GM12878 (cell line): ENCODE data around the gene ZNF581. TPM values are rescaled to one million over a fixed set of nuclear protein-coding genes. Genes with fewer than 3 reads are reported as not detected.

Experiments
- BHLHE40 ChIP-seq, 2 experiments: fragments of 450-650 bp in 1 of 2; IDR thresholded peaks; 2 replicates each; pipeline ENCODE4 v1.6.1; 2011 to 2017; ENCODE audit warnings: low read depth in 2 of 2, borderline replicate concordance in 1 of 2, improper control_type of control experiment in 1 of 2, low read length in 1 of 2, mild to moderate bottlenecking in 1 of 2
- CBX5 ChIP-seq: sonication (generic); IDR thresholded peaks from 2 replicates; pipeline ENCODE4 v1.6.1; 2016; ENCODE audit warnings: low read depth, moderate library complexity, mild to moderate bottlenecking, inconsistent platforms
- CREM ChIP-seq: IDR thresholded peaks from 2 replicates; pipeline ENCODE4 v1.6.1; 2014; ENCODE audit warnings: antibody characterized with exemption, low read depth
- DPF2 ChIP-seq: fragments of 450-650 bp; IDR thresholded peaks from 2 replicates; pipeline ENCODE4 v1.6.1; 2017; ENCODE audit warnings: mild to moderate bottlenecking
- IKZF1 ChIP-seq: fragments of 450-650 bp; conservative IDR thresholded peaks from 2 replicates; pipeline ENCODE4 v1.6.1; 2017; ENCODE audit warnings: antibody characterized with exemption, mild to moderate bottlenecking
- MYB ChIP-seq: fragments of 150-350 bp; IDR thresholded peaks from 2 replicates; pipeline ENCODE4 v1.6.1; 2014; ENCODE audit warnings: mild to moderate bottlenecking, low read depth, low read length, borderline replicate concordance
- NR2F1 ChIP-seq: fragments of 450-650 bp; conservative IDR thresholded peaks from 2 replicates; pipeline ENCODE4 v1.6.1; 2017; ENCODE audit warnings: mild to moderate bottlenecking
- PRDM15 ChIP-seq: fragments of 450-650 bp; formaldehyde crosslinking; IDR thresholded peaks from 2 replicates; pipeline ENCODE4 v1.4.0; 2020; ENCODE audit warnings: mild to moderate bottlenecking, moderate library complexity
- RCOR1 ChIP-seq: conservative IDR thresholded peaks from 2 replicates; pipeline ENCODE4 v1.6.1; 2012; ENCODE audit warnings: low read depth, low read length, improper control_type of control experiment
- polyA plus RNA-seq, 11 experiments: library from polyadenylated mRNA; depleted of rRNA in 4 of 11; unstranded in 6 of 11; stranded (reverse) in 5 of 11; fragments of >200 nt; fragmentation: Nextera tagmentation in 4 of 11; fragmentation: Illumina TruSeq in 1 of 11; extraction: Ambion mirVana in 4 of 11; extraction: Trizol in 1 of 11; gene quantifications; 1 replicate in 1 of 11; 2 replicates in 10 of 11; pipeline versions ENCODE4 v1.2.1 to v1.2.3, GENCODE V29; 2011 to 2016; ENCODE audit warnings: inconsistent platforms in 2 of 11, missing spikeins in 2 of 11, low read depth in 1 of 11
- total RNA-seq, 4 experiments: library from RNA; depleted of rRNA in 3 of 4; stranded (reverse); fragments of >200 nt in 3 of 4; fragmentation: Illumina TruSeq in 1 of 4; extraction: Trizol in 1 of 4; gene quantifications; 2 replicates each; pipeline versions ENCODE4 v1.2.1 to v1.2.3, GENCODE V29; 2013 to 2021

ZNF581 gene
- total and polyA plus RNA-seq, 10 of the 15 experiments (the other 5 are each of a cell fraction or from before 2014, with no cell fraction given), result 4.7 to 45.4 (median 22.2) TPM

GRCh38 chr19:55626350-55626749 lies 17.1 kb upstream of the ZNF581 start (continued):
- TF ChIP-seq CBX5 (no peak), MYB (no peak), PRDM15 (CRISPR knock-in tag) (no peak), IKZF1 (peak; percentile 81), CREM (peak; percentile 56; the same call in 1 of the 2 replicates), NR2F1 (0 out of 2 replicates have a peak, but pooled peaks have one; percentile 14), BHLHE40 (IDR thresholded peaks at IDR 0.05; ENCODE audit: borderline replicate concordance in 1 of 2, low read depth in 2 of 2, low read length in 1 of 2) (peak in 1 of 2 experiments; percentile 17; a peak in 1 of 4 replicates), DPF2 (0 out of 2 replicates have a peak, but pooled peaks have one; percentile 53), RCOR1 (no peak)
